ENCODE data around the gene PRR33.

The PRR33 gene

GRCh38 chr11:1855886-1856265 is 35.8 kb downstream of the PRR33 start:
- TF ChIP-seq ZNF274 (IDR thresholded peaks at IDR 0.05; ENCODE audit: low read depth, low read length) (no peak), YY1 (IDR thresholded peaks at IDR 0.05; ENCODE audit: insufficient read depth, insufficient read length) (no peak), SUZ12 (IDR thresholded peaks at IDR 0.05; ENCODE audit: extremely low read depth, insufficient read depth, insufficient read length) (no peak)
- no peaks in the 10 kb centered on the region for H3K9me3 ChIP-seq (ENCODE audit: insufficient read depth, low read length)
- DNase-seq (ENCODE audit: low read depth, low spot score), result no peak
- H3K36me3 ChIP-seq (ENCODE audit: insufficient read depth, insufficient read length, low read length), result no peaks in the 10 kb centered on the region
- H3K4me1 ChIP-seq (ENCODE audit: insufficient read depth, insufficient read length), result peaks cover 21% of the 10 kb centered on the region
- H3K4me3 ChIP-seq (ENCODE audit: insufficient read length, low read depth), result no peak overlapping the region
- H3K27me3 ChIP-seq (ENCODE audit: insufficient read depth, insufficient read length), result peaks cover 9% of the 10 kb centered on the region
- no peak overlapping the region for H3K9ac ChIP-seq (ENCODE audit: insufficient read length, low read depth)

GRCh38 chr11:1854949-1855885 is 36.5 kb downstream of the PRR33 start:
- Histone ChIP-seq H3K9ac (ENCODE audit: insufficient read length, low read depth) (no peak overlapping the region), H3K9me3 (ENCODE audit: insufficient read depth, low read length) (no peaks in the 10 kb centered on the region), H3K4me3 (ENCODE audit: insufficient read length, low read depth) (no peak overlapping the region), H3K27me3 (ENCODE audit: insufficient read depth, insufficient read length) (peaks cover 3% of the 10 kb centered on the region), H3K36me3 (ENCODE audit: insufficient read depth, insufficient read length, low read length) (no peaks in the 10 kb centered on the region), H3K4me1 (ENCODE audit: insufficient read depth, insufficient read length) (peaks cover 21% of the 10 kb centered on the region)
- DNase-seq (ENCODE audit: low read depth, low spot score), result no peak
- TF ChIP-seq YY1 (IDR thresholded peaks at IDR 0.05; ENCODE audit: insufficient read depth, insufficient read length) (no peak), ZNF274 (IDR thresholded peaks at IDR 0.05; ENCODE audit: low read depth, low read length) (no peak), SUZ12 (IDR thresholded peaks at IDR 0.05; ENCODE audit: extremely low read depth, insufficient read depth, insufficient read length) (no peak)

- Histone ChIP-seq H3K4me1 (ENCODE audit: insufficient read depth, insufficient read length) (peaks cover 25% of the 10 kb centered on the region), H3K9me3 (ENCODE audit: insufficient read depth, low read length) (no peaks in the 10 kb centered on the region), H3K27me3 (ENCODE audit: insufficient read depth, insufficient read length) (no peaks in the 10 kb centered on the region), H3K36me3 (ENCODE audit: insufficient read depth, insufficient read length, low read length) (no peaks in the 10 kb centered on the region), H3K4me3 (ENCODE audit: insufficient read length, low read depth) (no peak overlapping the region), H3K9ac (ENCODE audit: insufficient read length, low read depth) (no peak overlapping the region)
- no peak for TF ChIP-seq YY1 (IDR thresholded peaks at IDR 0.05; ENCODE audit: insufficient read depth, insufficient read length)
- no peak for TF ChIP-seq SUZ12 (IDR thresholded peaks at IDR 0.05; ENCODE audit: extremely low read depth, insufficient read depth, insufficient read length)
- no peak for TF ChIP-seq ZNF274 (IDR thresholded peaks at IDR 0.05; ENCODE audit: low read depth, low read length)
- DNase-seq (ENCODE audit: low read depth, low spot score), result no peak
Observed at GRCh38 chr11:1854132-1854948, 37.4 kb downstream of the PRR33 start.

- H3K27me3 ChIP-seq (ENCODE audit: insufficient read depth, insufficient read length), result no peaks in the 10 kb centered on the region
- DNase-seq (ENCODE audit: low read depth, low spot score), result no peak
- peaks cover 25% of the 10 kb centered on the region for H3K4me1 ChIP-seq (ENCODE audit: insufficient read depth, insufficient read length)
- H3K9ac ChIP-seq (ENCODE audit: insufficient read length, low read depth), result no peak overlapping the region
- no peaks in the 10 kb centered on the region for H3K9me3 ChIP-seq (ENCODE audit: insufficient read depth, low read length)
- TF ChIP-seq SUZ12 (IDR thresholded peaks at IDR 0.05; ENCODE audit: extremely low read depth, insufficient read depth, insufficient read length) (no peak), YY1 (IDR thresholded peaks at IDR 0.05; ENCODE audit: insufficient read depth, insufficient read length) (no peak), ZNF274 (IDR thresholded peaks at IDR 0.05; ENCODE audit: low read depth, low read length) (no peak)
- no peaks in the 10 kb centered on the region for H3K36me3 ChIP-seq (ENCODE audit: insufficient read depth, insufficient read length, low read length)
- no peak overlapping the region for H3K4me3 ChIP-seq (ENCODE audit: insufficient read length, low read depth)
Observed at GRCh38 chr11:1853376-1854131, 38.1 kb downstream of the PRR33 start.

GRCh38 chr11:1852877-1853276 is 38.8 kb downstream of the PRR33 start, which contains the start of gene LSP1:
Gene LSP1 (plus strand): TSS chr11:1853084. CDS start chr11:1853145, 61 bp downstream.
- DNase-seq (ENCODE audit: low read depth, low spot score), result no peak
- no peaks in the 10 kb centered on the region for H3K27me3 ChIP-seq (ENCODE audit: insufficient read depth, insufficient read length)
- no peaks in the 10 kb centered on the region for H3K9me3 ChIP-seq (ENCODE audit: insufficient read depth, low read length)
- no peak within 1 kb of the TSS for H3K4me3 ChIP-seq (ENCODE audit: insufficient read length, low read depth)
- no peaks in the 10 kb centered on the region for H3K36me3 ChIP-seq (ENCODE audit: insufficient read depth, insufficient read length, low read length)
- H3K9ac ChIP-seq (ENCODE audit: insufficient read length, low read depth), result no peak within 1 kb of the TSS
- H3K4me1 ChIP-seq (ENCODE audit: insufficient read depth, insufficient read length), result peaks cover 25% of the 10 kb centered on the region
- TF ChIP-seq ZNF274 (IDR thresholded peaks at IDR 0.05; ENCODE audit: low read depth, low read length) (no peak), YY1 (IDR thresholded peaks at IDR 0.05; ENCODE audit: insufficient read depth, insufficient read length) (no peak), SUZ12 (IDR thresholded peaks at IDR 0.05; ENCODE audit: extremely low read depth, insufficient read depth, insufficient read length) (no peak)

- H3K36me3 ChIP-seq (ENCODE audit: insufficient read depth, insufficient read length, low read length), result no peaks in the 10 kb centered on the region
- no peak overlapping the region for H3K4me3 ChIP-seq (ENCODE audit: insufficient read length, low read depth)
- DNase-seq (ENCODE audit: low read depth, low spot score), result no peak
- no peak for TF ChIP-seq SUZ12 (IDR thresholded peaks at IDR 0.05; ENCODE audit: extremely low read depth, insufficient read depth, insufficient read length)
- TF ChIP-seq ZNF274 (IDR thresholded peaks at IDR 0.05; ENCODE audit: low read depth, low read length), result no peak
- no peak for TF ChIP-seq YY1 (IDR thresholded peaks at IDR 0.05; ENCODE audit: insufficient read depth, insufficient read length)
- H3K27me3 ChIP-seq (ENCODE audit: insufficient read depth, insufficient read length), result no peaks in the 10 kb centered on the region
- H3K9ac ChIP-seq (ENCODE audit: insufficient read length, low read depth), result no peak overlapping the region
- H3K9me3 ChIP-seq (ENCODE audit: insufficient read depth, low read length), result no peaks in the 10 kb centered on the region
- peaks cover 25% of the 10 kb centered on the region for H3K4me1 ChIP-seq (ENCODE audit: insufficient read depth, insufficient read length)
Observed at GRCh38 chr11:1852271-1852876, 39.3 kb downstream of the PRR33 start.
